ENCODE results near the gene SRRM5. TPM values are rescaled to one million over a fixed set of nuclear protein-coding genes. Genes with fewer than 3 reads are reported as not detected.
A peak's percentile ranks its signal among the peaks of the same experiment; 100 is the strongest.

SRRM5 gene
- total and polyA plus RNA-seq, 8 donors: 0.45 to 0.50 TPM; not detected in 6

DNA sequence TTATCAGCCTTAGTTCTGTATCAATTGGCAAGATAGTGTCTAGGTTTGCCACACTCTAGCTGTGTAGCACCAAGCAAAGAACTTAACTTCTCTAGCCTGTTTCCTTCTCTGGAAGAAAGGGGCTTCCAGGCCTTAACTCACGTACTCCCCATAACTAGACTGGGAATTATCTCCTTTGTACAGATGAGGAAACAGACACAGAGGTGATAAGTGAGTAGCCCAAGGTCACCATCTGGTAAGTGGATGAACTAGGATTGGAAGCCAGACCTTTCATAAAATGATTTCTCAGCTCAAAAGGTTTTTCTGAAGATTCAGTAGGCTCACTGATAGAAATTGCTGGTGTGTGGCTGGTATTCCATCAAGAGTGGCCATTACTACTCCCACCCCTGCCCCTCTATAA, 4.4 kb downstream of the SRRM5 start:
- Histone ChIP-seq H3K4me1 (peaks cover 0 to 38% (median 23%) of the 10 kb centered on the region in 4 donors), H3K27ac (no peak overlapping the region), H3K4me3 (no peak overlapping the region), H3K36me3 (peaks cover 20 to 32% (median 29%) of the 10 kb centered on the region in 4 donors), H3K9me3 (no peaks in the 10 kb centered on the region), H3K27me3 (no peaks in the 10 kb centered on the region)
- no peak for TF ChIP-seq EP300 (IDR thresholded peaks at IDR 0.05)
- TF ChIP-seq, protein P1, sequence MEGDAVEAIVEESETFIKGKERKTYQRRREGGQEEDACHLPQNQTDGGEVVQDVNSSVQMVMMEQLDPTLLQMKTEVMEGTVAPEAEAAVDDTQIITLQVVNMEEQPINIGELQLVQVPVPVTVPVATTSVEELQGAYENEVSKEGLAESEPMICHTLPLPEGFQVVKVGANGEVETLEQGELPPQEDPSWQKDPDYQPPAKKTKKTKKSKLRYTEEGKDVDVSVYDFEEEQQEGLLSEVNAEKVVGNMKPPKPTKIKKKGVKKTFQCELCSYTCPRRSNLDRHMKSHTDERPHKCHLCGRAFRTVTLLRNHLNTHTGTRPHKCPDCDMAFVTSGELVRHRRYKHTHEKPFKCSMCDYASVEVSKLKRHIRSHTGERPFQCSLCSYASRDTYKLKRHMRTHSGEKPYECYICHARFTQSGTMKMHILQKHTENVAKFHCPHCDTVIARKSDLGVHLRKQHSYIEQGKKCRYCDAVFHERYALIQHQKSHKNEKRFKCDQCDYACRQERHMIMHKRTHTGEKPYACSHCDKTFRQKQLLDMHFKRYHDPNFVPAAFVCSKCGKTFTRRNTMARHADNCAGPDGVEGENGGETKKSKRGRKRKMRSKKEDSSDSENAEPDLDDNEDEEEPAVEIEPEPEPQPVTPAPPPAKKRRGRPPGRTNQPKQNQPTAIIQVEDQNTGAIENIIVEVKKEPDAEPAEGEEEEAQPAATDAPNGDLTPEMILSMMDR (IDR thresholded peaks at IDR 0.05): no peak
- TF ChIP-seq POLR2AphosphoS5 (IDR thresholded peaks at IDR 0.05): no peak
- TF ChIP-seq POLR2A (IDR thresholded peaks at IDR 0.05): no peak
- 58 to 90% (median 65%) methylated on average over 1 of the region's 1 CpG for WGBS, 5 donors
- no peak for DNase-seq
- intact Hi-C loops (cut with DNase I; ENCODE audit: low total_unique reads): no loop called here

DNA sequence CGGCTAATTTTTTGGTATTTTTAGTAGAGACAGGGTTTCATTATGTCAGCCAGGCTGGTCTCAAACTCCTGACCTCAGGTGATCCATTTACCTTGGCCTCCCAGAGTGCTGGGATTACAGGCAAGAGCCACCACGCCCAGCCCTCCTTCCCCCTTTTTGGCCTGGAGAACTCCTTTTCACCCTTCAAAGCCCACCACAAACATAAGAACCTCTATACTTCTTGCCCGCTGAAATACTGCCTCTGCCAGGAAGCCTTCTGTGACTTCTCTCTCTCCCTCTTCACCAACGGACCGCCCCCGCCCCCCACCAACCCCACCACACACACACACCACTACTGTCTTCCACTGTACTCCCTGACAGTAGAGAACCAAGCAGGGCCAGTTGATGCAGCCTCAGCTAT, 5.1 kb downstream of the SRRM5 start:
- Histone ChIP-seq H3K27ac (no peak overlapping the region), H3K9me3 (no peaks in the 10 kb centered on the region), H3K36me3 (peaks cover 16 to 26% (median 24%) of the 10 kb centered on the region in 4 donors), H3K27me3 (no peaks in the 10 kb centered on the region), H3K4me1 (peaks cover 0 to 38% (median 23%) of the 10 kb centered on the region in 4 donors), H3K4me3 (no peak overlapping the region)
- DNase-seq: no peak
- TF ChIP-seq POLR2A (IDR thresholded peaks at IDR 0.05) (no peak), POLR2AphosphoS5 (IDR thresholded peaks at IDR 0.05) (no peak), EP300 (IDR thresholded peaks at IDR 0.05) (no peak)
- TF ChIP-seq, protein P1 (IDR thresholded peaks at IDR 0.05): no peak
- intact Hi-C loops (cut with DNase I; ENCODE audit: low total_unique reads): no loop called here
- WGBS, 5 donors: 90 to 94% (median 90%) methylated on average over 6 of the region's 6 CpGs

DNA sequence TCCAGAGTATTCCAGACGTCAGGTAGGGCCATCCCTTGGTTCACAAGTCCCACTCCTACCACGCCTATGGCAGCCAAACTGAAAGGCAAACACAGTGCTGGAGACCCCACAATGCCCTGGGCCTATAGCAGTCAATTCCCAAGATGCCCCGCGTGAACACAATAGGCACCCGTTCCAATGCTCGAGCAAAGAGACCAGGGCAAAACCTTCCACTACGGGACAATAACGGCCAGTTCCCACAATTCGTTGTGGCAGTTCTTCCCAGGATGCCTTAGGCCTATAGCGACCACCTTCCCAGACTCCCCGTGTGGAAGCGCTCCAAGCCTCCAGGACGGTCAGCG, 7.0 kb downstream of the SRRM5 start:
- peak overlapping the region; percentile 71 to 80 (median 76) for H3K4me3 ChIP-seq
- TF ChIP-seq EP300 (IDR thresholded peaks at IDR 0.05): no peak
- no peak for TF ChIP-seq POLR2AphosphoS5 (IDR thresholded peaks at IDR 0.05)
- no peak for TF ChIP-seq POLR2A (IDR thresholded peaks at IDR 0.05)
- TF ChIP-seq, protein P1 (IDR thresholded peaks at IDR 0.05): no peak
- WGBS, 5 donors: 0 to 1% (median 0%) methylated on average over 12 to 14 of the region's 14 CpGs
- intact Hi-C loops (cut with DNase I; ENCODE audit: low total_unique reads): no loop called here
- H3K36me3 ChIP-seq: peaks cover 2 to 7% (median 4%) of the 10 kb centered on the region in 4 donors
- H3K27ac ChIP-seq: peak overlapping the region; percentile 86 to 96 (median 95)
- H3K9me3 ChIP-seq: no peaks in the 10 kb centered on the region
- peak in 1 of 2 donors; percentile 80 for DNase-seq
- H3K4me1 ChIP-seq: peaks cover 0 to 38% (median 23%) of the 10 kb centered on the region in 4 donors
- no peaks in the 10 kb centered on the region for H3K27me3 ChIP-seq

DNA sequence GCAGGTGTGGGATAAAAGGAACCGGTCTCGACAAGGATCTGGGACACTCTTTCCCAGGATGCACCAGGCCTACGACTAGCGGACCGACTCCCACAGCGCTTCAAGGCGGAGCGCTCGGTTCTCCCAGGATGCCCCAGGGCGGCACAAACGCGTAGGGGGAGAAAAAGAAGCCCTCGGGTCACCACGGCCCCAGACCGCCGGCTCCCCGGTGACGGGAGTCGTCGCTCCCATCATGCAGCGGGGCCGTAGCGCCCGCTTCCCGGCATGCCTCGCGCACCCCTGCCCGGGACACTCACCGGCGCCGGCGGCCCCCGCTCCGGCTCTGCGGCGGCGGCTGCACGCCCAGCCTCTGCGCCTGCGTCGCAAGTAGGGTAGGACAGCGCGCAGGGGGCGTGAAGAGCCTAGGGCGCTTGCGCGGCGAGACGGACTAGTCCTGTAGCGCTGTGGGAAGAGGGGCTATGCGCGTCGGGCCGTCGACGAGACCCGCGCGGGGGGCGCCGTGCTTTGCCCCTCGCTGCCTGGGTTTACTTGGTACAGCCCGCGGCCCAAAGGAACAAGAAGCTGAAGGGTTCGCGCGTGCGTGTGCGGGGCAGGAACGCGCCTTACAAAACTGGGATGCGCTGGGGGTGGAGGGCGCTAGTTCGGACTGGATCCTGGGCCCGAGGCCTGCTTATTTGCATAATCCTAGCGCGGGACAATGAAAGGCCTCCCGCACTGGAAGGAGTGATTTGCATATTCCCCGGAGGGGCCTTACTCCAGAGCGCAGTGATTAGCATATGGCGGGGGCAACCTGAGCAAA, 7.6 kb downstream of the SRRM5 start, which contains the start of gene ZNF428:
ZNF428 (minus strand) TSS at position 368 of the 799 bp plus-strand sequence. CDS start 5,325 bp downstream, outside the sequence.
- Histone ChIP-seq H3K36me3 (peaks cover 0 to under 1% (median 0%) of the 10 kb centered on the region in 4 donors), H3K9me3 (no peaks in the 10 kb centered on the region), H3K4me3 (peak within 1 kb of the TSS; percentile 71 to 80 (median 76)), H3K27ac (peak within 1 kb of the TSS; percentile 86 to 96 (median 95)), H3K27me3 (no peaks in the 10 kb centered on the region), H3K4me1 (peaks cover 0 to 37% (median 23%) of the 10 kb centered on the region in 4 donors)
- peak in 1 of 4 donors; percentile 23 for TF ChIP-seq POLR2A (IDR thresholded peaks at IDR 0.05)
- TF ChIP-seq, protein P1 (IDR thresholded peaks at IDR 0.05): no peak
- TF ChIP-seq POLR2AphosphoS5 (IDR thresholded peaks at IDR 0.05): peak; percentile 38 to 87 (median 77)
- TF ChIP-seq EP300 (IDR thresholded peaks at IDR 0.05): no peak
- whole genome bisulfite sequencing, 5 donors: 0 to 1% (median 0%) methylated on average over 65 to 81 of the region's 81 CpGs
- DNase-seq: peak; percentile 87 to 97
- intact Hi-C loops (cut with DNase I; ENCODE audit: low total_unique reads): no loop called here

Data from stomach (tissue), 9 donors.